Small intestine (tissue), 7 donors: ENCODE data around the gene CTXND2. TPM values are rescaled to one million over a fixed set of nuclear protein-coding genes. Genes with fewer than 3 reads are reported as not detected.
"Not testable (repeated sequence)": the region's sequence is repeated elsewhere in the genome, so short reads cannot be mapped to it uniquely, and the experiment has no call there.

Source experiments
- DNase-seq, 2 donors: peaks; one replicate each; pipeline versions ENCODE4 v3.0.0 to v3.0.0-alpha.2; 2013
- FAIRE-seq: peaks from 2 replicates; lab custom pipeline; 2012; peaks lifted over from hg19 to GRCh38; lab: Jason Lieb, UNC
- H3K27ac ChIP-seq, 3 donors: one replicate each; pipeline ENCODE4 v1.5.1; 2013; ENCODE audit warnings: low read length in 2 of 3, mild to moderate bottlenecking in 2 of 3, control low read depth in 1 of 3, inconsistent platforms in 1 of 3, low read depth in 1 of 3, moderate library complexity in 1 of 3
- H3K27me3 ChIP-seq, 3 donors: one replicate each; pipeline ENCODE4 v1.6.1; 2013; ENCODE audit warnings: low read length in 3 of 3, inconsistent platforms in 1 of 3; ENCODE audit not compliant: control insufficient read depth in 3 of 3, insufficient read depth in 3 of 3
- H3K36me3 ChIP-seq, 3 donors: one replicate each; pipeline ENCODE4 v1.6.1; 2013; ENCODE audit warnings: low read length in 3 of 3, inconsistent platforms in 1 of 3, low read depth in 1 of 3, mild to moderate bottlenecking in 1 of 3, moderate library complexity in 1 of 3; ENCODE audit not compliant: control insufficient read depth in 3 of 3, insufficient read depth in 2 of 3
- H3K4me1 ChIP-seq, 3 donors: one replicate each; pipeline ENCODE4 v1.6.1; 2013; ENCODE audit warnings: low read length in 2 of 3, inconsistent platforms in 1 of 3, low read depth in 1 of 3, mild to moderate bottlenecking in 1 of 3, moderate library complexity in 1 of 3; ENCODE audit not compliant: control insufficient read depth in 3 of 3, insufficient read depth in 2 of 3
- H3K4me3 ChIP-seq, 3 donors: one replicate each; pipeline ENCODE4 v1.5.1; 2013; ENCODE audit warnings: low read length in 3 of 3, control low read depth in 1 of 3, inconsistent platforms in 1 of 3, low read depth in 1 of 3, mild to moderate bottlenecking in 1 of 3, moderate library complexity in 1 of 3
- H3K9me3 ChIP-seq, 2 donors: one replicate each; pipeline ENCODE4 v1.6.1; 2013; ENCODE audit warnings: low read depth in 1 of 2, low read length in 1 of 2; ENCODE audit not compliant: control insufficient read depth in 2 of 2, insufficient read depth in 1 of 2
- WGBS, 3 donors: extraction: QIAGEN DNeasy Blood & Tissue Kit; methylation state at CpG; one replicate each; pipeline ENCODE4 v1.1.7; 2013; 5-methylcytosine and 5-hydroxymethylcytosine counted together
- polyA plus RNA-seq, 4 donors: library from polyadenylated mRNA; stranded (reverse) in 3 of 4; unstranded in 1 of 4; fragments of 200-250 nt in 3 of 4; fragments of 120-200 nt in 1 of 4; gene quantifications; one replicate each; pipeline versions ENCODE4 v1.2.1 to v1.2.3, GENCODE V29; 2013
- donor health status: healthy with polysubstance abuse.
- donor health status: control.
- donor health status: control.
- donor health status: Bipolar disorder and iron deficiency.
- donor health status: healthy.

CTXND2 gene
- polyA plus RNA-seq, 4 donors = not detected

- FAIRE-seq = no peak
- peak in 1 of 2 donors; percentile 46 for DNase-seq
- Histone ChIP-seq H3K4me1 (peaks cover 0 to 7% (median 3%) of the 10 kb centered on the region in 3 donors), H3K9me3 (no peaks in the 10 kb centered on the region), H3K27ac (peak overlapping the region; percentile 83 to 95 (median 83)), H3K27me3 (no peaks in the 10 kb centered on the region), H3K4me3 (peak overlapping the region; percentile 63 to 97 (median 92)), H3K36me3 (peaks cover 0 to 13% (median 0%) of the 10 kb centered on the region in 3 donors)
- WGBS, 3 donors = 0 to 1% (median 1%) methylated on average over 14 to 23 of the region's 23 CpGs
Measured at GRCh38 chr1:150876119-150876454, 10.8 kb upstream of the CTXND2 start.

GRCh38 chr1:150878931-150879330, 8.0 kb upstream of the CTXND2 start:
- H3K36me3 ChIP-seq, DNase-seq, H3K9me3 ChIP-seq, H3K27me3 ChIP-seq, H3K27ac ChIP-seq, H3K4me3 ChIP-seq, H3K4me1 ChIP-seq, FAIRE-seq: not testable (repeated sequence)
- WGBS, 3 donors = 82 to 88% (median 85%) methylated on average over 2 of the region's 2 CpGs

GRCh38 chr1:150881331-150882070, 5.4 kb upstream of the CTXND2 start:
- FAIRE-seq (no peak), DNase-seq (no peak)
- H3K4me3 ChIP-seq = no peak overlapping the region
- WGBS, 3 donors = 75 to 78% (median 76%) methylated on average over 2 of the region's 2 CpGs
- H3K9me3 ChIP-seq = no peaks in the 10 kb centered on the region
- no peaks in the 10 kb centered on the region for H3K36me3 ChIP-seq
- peak overlapping the region in 1 of 3 donors; percentile 69 for H3K27ac ChIP-seq
- H3K4me1 ChIP-seq = no peaks in the 10 kb centered on the region
- no peaks in the 10 kb centered on the region for H3K27me3 ChIP-seq

- FAIRE-seq, DNase-seq: not testable (repeated sequence)
- WGBS, 3 donors = 84 to 86% (median 85%) methylated on average over 5 of the region's 5 CpGs
Measured at GRCh38 chr1:150883121-150883520, 3.8 kb upstream of the CTXND2 start.

GRCh38 chr1:150888727-150889126, 1.8 kb downstream of the CTXND2 start:
- H3K27me3 ChIP-seq = no peaks in the 10 kb centered on the region
- no peaks in the 10 kb centered on the region for H3K36me3 ChIP-seq
- H3K27ac ChIP-seq = no peak overlapping the region
- no peaks in the 10 kb centered on the region for H3K9me3 ChIP-seq
- no peak for FAIRE-seq
- WGBS, 3 donors = 88 to 96% (median 95%) methylated on average over 8 of the region's 8 CpGs
- no peak overlapping the region for H3K4me3 ChIP-seq
- peaks cover 0 to 3% (median 0%) of the 10 kb centered on the region in 3 donors for H3K4me1 ChIP-seq
- no peak for DNase-seq

More at GRCh38 chr1:150883121-150883520, 3.8 kb upstream of the CTXND2 start:
- H3K9me3 ChIP-seq, H3K27ac ChIP-seq, H3K36me3 ChIP-seq, H3K27me3 ChIP-seq, H3K4me3 ChIP-seq, H3K4me1 ChIP-seq: not testable (repeated sequence)

GRCh38 chr1:150890033-150890416, 3.1 kb downstream of the CTXND2 start:
- FAIRE-seq = no peak
- H3K27ac ChIP-seq = no peak overlapping the region
- H3K36me3 ChIP-seq = no peaks in the 10 kb centered on the region
- H3K4me3 ChIP-seq = no peak overlapping the region
- H3K4me1 ChIP-seq = peaks cover 0 to 3% (median 0%) of the 10 kb centered on the region in 3 donors
- no peak for DNase-seq
- 37 to 55% (median 48%) methylated on average over 1 of the region's 1 CpG for WGBS, 3 donors
- H3K27me3 ChIP-seq = no peaks in the 10 kb centered on the region
- no peaks in the 10 kb centered on the region for H3K9me3 ChIP-seq

- Histone ChIP-seq H3K4me1 (peaks cover 0 to 3% (median 0%) of the 10 kb centered on the region in 3 donors), H3K27me3 (no peaks in the 10 kb centered on the region), H3K27ac (no peak overlapping the region), H3K4me3 (no peak overlapping the region), H3K36me3 (no peaks in the 10 kb centered on the region), H3K9me3 (no peaks in the 10 kb centered on the region)
- no peak for FAIRE-seq
- no peak for DNase-seq
- 82 to 92% (median 84%) methylated on average over 3 of the region's 3 CpGs for WGBS, 3 donors
Measured at GRCh38 chr1:150893336-150893913, 6.5 kb downstream of the CTXND2 start.

GRCh38 chr1:150895618-150896017, 8.7 kb downstream of the CTXND2 start:
- DNase-seq (no peak), FAIRE-seq (no peak)
- H3K27ac ChIP-seq = no peak overlapping the region
- no peak overlapping the region for H3K4me3 ChIP-seq
- H3K9me3 ChIP-seq = no peaks in the 10 kb centered on the region
- no peaks in the 10 kb centered on the region for H3K4me1 ChIP-seq
- 83 to 93% (median 92%) methylated on average over 4 of the region's 4 CpGs for WGBS, 3 donors
- H3K36me3 ChIP-seq = no peaks in the 10 kb centered on the region
- no peaks in the 10 kb centered on the region for H3K27me3 ChIP-seq
